Parathyroid adenoma (tissue), 2 donors: ENCODE data around the gene TARS1.

Experiments used
- H2AFZ ChIP-seq: fragments of 300-600 bp; sonication (generic); one replicate; pipeline ENCODE4 v1.7.0; 2017; ENCODE audit warnings: antibody characterized with exemption, mild to moderate bottlenecking
- H3K27ac ChIP-seq: fragments of 300-600 bp; sonication (generic); one replicate; pipeline ENCODE4 v1.7.0; 2017
- H3K27me3 ChIP-seq: fragments of 300-600 bp; sonication (generic); one replicate; pipeline ENCODE4 v1.7.0; 2017; ENCODE audit warnings: low read length; ENCODE audit not compliant: control insufficient read depth, insufficient read depth
- H3K36me3 ChIP-seq: fragments of 300-600 bp; sonication (generic); one replicate; pipeline ENCODE4 v1.7.0; 2017; ENCODE audit warnings: low read length; ENCODE audit not compliant: control insufficient read depth, insufficient read depth
- H3K4me1 ChIP-seq: fragments of 300-600 bp; sonication (generic); one replicate; pipeline ENCODE4 v1.7.0; 2017; ENCODE audit warnings: control low read depth
- H3K4me2 ChIP-seq: fragments of 300-600 bp; sonication (generic); one replicate; pipeline ENCODE4 v1.7.0; 2017; ENCODE audit warnings: low read length
- H3K4me3 ChIP-seq: fragments of 300-600 bp; sonication (generic); one replicate; pipeline ENCODE4 v1.7.0; 2017; ENCODE audit warnings: low read depth, low read length
- H3K79me2 ChIP-seq: fragments of 300-600 bp; sonication (generic); one replicate; pipeline ENCODE4 v1.7.0; 2017; ENCODE audit warnings: control low read depth
- H3K9ac ChIP-seq: fragments of 300-600 bp; sonication (generic); one replicate; pipeline ENCODE4 v1.7.0; 2017; ENCODE audit warnings: mild to moderate bottlenecking
- H3K9me3 ChIP-seq: fragments of 300-600 bp; sonication (generic); one replicate; pipeline ENCODE4 v1.7.0; 2017; ENCODE audit warnings: low read length; ENCODE audit not compliant: control insufficient read depth
- CTCF ChIP-seq: fragments of 300-600 bp; sonication (generic); IDR thresholded peaks from one replicate; pipeline ENCODE4 v1.7.0; 2017; ENCODE audit warnings: antibody characterized with exemption, mild to moderate bottlenecking
- donor health status: primary hyperparathyroidism.

Gene TARS1

DNA sequence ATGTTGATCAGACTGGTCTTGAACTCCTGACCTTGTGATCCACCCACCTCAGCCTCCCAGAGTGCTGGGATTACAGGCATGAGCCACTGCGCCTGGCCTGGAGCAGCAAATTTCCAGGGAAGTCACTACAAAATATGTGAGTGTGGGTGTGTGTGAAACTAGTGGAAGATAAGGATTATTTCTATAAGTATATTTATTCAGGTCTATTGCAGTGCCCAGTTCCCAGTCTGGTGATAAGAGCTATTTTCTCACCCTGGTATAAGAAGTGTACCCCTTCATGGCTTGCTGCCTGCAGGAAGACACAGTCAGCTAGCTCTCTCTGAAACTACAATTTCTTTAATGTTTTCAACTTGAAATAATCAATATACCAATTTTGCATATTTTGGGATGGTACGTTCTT, 37.1 kb downstream of the TARS1 start:
- H2AFZ ChIP-seq: no peak overlapping the region
- H3K9ac ChIP-seq: no peak overlapping the region
- H3K4me1 ChIP-seq: no peaks in the 10 kb centered on the region
- no peak overlapping the region for H3K27ac ChIP-seq
- no peaks in the 10 kb centered on the region for H3K36me3 ChIP-seq
- no peak overlapping the region for H3K4me3 ChIP-seq
- H3K27me3 ChIP-seq: no peaks in the 10 kb centered on the region
- H3K9me3 ChIP-seq: no peaks in the 10 kb centered on the region
- H3K79me2 ChIP-seq: no peaks in the 10 kb centered on the region
- no peak for TF ChIP-seq CTCF
- no peak overlapping the region for H3K4me2 ChIP-seq

GRCh38 chr5:33479311-33479710, 38.5 kb downstream of the TARS1 start:
- Histone ChIP-seq H3K9me3 (no peaks in the 10 kb centered on the region), H3K27ac (no peak overlapping the region), H3K9ac (no peak overlapping the region), H3K27me3 (no peaks in the 10 kb centered on the region), H2AFZ (no peak overlapping the region), H3K79me2 (no peaks in the 10 kb centered on the region), H3K36me3 (no peaks in the 10 kb centered on the region), H3K4me1 (no peaks in the 10 kb centered on the region), H3K4me2 (no peak overlapping the region), H3K4me3 (no peak overlapping the region)
- no peak for TF ChIP-seq CTCF

- Histone ChIP-seq H3K27ac (no peak overlapping the region), H3K36me3 (no peaks in the 10 kb centered on the region), H3K79me2 (no peaks in the 10 kb centered on the region), H3K9me3 (no peaks in the 10 kb centered on the region), H2AFZ (no peak overlapping the region), H3K4me2 (no peak overlapping the region), H3K9ac (no peak overlapping the region), H3K4me3 (no peak overlapping the region), H3K27me3 (no peaks in the 10 kb centered on the region), H3K4me1 (no peaks in the 10 kb centered on the region)
- no peak for TF ChIP-seq CTCF
Measured at GRCh38 chr5:33480876-33481275, 40.1 kb downstream of the TARS1 start.

DNA sequence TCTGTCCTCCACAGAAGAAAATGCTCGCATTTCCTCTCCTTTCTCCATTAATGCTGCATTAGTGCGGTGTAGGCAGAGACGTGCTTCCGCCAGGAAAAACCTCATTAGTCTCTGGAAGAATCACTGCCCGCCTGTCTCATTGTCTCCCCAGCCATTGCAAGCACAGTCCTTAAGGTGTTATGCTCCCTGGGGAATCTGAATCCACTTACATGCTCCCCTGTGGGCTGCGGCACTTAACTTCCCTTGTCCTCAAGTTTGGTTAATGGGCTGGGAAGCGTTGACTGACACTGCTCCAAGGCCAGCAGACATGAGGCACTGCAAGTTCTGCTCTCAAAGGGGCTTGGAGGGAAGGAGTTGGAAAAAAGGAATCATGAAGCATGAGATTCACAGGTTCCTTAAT, 41.6 kb downstream of the TARS1 start:
- no peak overlapping the region for H2AFZ ChIP-seq
- no peak overlapping the region for H3K27ac ChIP-seq
- H3K4me3 ChIP-seq: no peak overlapping the region
- no peaks in the 10 kb centered on the region for H3K79me2 ChIP-seq
- no peak overlapping the region for H3K4me2 ChIP-seq
- H3K27me3 ChIP-seq: no peaks in the 10 kb centered on the region
- H3K4me1 ChIP-seq: no peaks in the 10 kb centered on the region
- H3K9ac ChIP-seq: no peak overlapping the region
- TF ChIP-seq CTCF: no peak
- H3K36me3 ChIP-seq: no peaks in the 10 kb centered on the region
- no peaks in the 10 kb centered on the region for H3K9me3 ChIP-seq

DNA sequence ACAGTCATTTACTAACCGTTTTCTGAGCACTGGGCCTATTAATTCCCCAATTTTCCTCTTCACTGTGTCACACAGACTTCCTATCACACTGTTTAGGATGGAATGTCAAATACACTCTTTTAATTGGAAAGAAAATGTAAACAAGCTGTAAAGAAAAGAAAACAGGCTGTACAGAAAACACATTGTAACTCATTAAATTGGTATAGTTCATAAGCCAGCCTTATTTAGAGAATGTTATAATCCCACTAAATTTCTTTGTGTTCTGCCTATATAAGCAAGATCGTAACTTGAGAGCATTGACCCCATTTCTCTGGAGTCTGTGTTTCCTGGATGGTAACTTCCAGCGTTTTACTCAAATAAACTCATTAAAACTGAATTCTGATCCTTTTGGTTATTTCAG, 46.5 kb downstream of the TARS1 start:
- no peaks in the 10 kb centered on the region for H3K9me3 ChIP-seq
- H3K4me3 ChIP-seq: no peak overlapping the region
- H2AFZ ChIP-seq: no peak overlapping the region
- H3K9ac ChIP-seq: no peak overlapping the region
- no peak overlapping the region for H3K4me2 ChIP-seq
- no peak for TF ChIP-seq CTCF
- H3K27ac ChIP-seq: no peak overlapping the region
- H3K27me3 ChIP-seq: no peaks in the 10 kb centered on the region
- H3K36me3 ChIP-seq: no peaks in the 10 kb centered on the region
- no peaks in the 10 kb centered on the region for H3K4me1 ChIP-seq
- no peaks in the 10 kb centered on the region for H3K79me2 ChIP-seq
